HG02623 (cell line): ENCODE data around the gene MEGF11.

ENCODE experiments used
- ATAC-seq: cut with Tn5 transposase; IDR thresholded peaks from one replicate; pipeline ENCODE4 v1.9.1; 2021; ENCODE audit warnings: moderate library complexity; ENCODE audit not compliant: unreplicated experiment

The MEGF11 gene

GRCh38 chr15:66148187-66148586 is 105.4 kb downstream of the MEGF11 start:
- no peak for ATAC-seq

GRCh38 chr15:66147440-66147839 is 106.1 kb downstream of the MEGF11 start:
- ATAC-seq, result no peak

- no peak for ATAC-seq
Measured at GRCh38 chr15:66145726-66146182, 107.8 kb downstream of the MEGF11 start.

GRCh38 chr15:66144978-66145725 is 108.4 kb downstream of the MEGF11 start:
- ATAC-seq, result no peak

- ATAC-seq, result no peak
Measured at GRCh38 chr15:66142285-66142684, 111.3 kb downstream of the MEGF11 start.

GRCh38 chr15:66139591-66140207 is 113.9 kb downstream of the MEGF11 start:
- ATAC-seq, result no peak

GRCh38 chr15:66138892-66139590 is 114.5 kb downstream of the MEGF11 start:
- no peak for ATAC-seq

GRCh38 chr15:66138096-66138783 is 115.3 kb downstream of the MEGF11 start:
- no peak for ATAC-seq

GRCh38 chr15:66136948-66137347 is 116.6 kb downstream of the MEGF11 start:
- ATAC-seq, result no peak

GRCh38 chr15:66135664-66136063 is 117.9 kb downstream of the MEGF11 start:
- no peak for ATAC-seq

GRCh38 chr15:66134284-66134683 is 119.3 kb downstream of the MEGF11 start:
- ATAC-seq, result no peak

GRCh38 chr15:66133247-66133885 is 120.2 kb downstream of the MEGF11 start:
- ATAC-seq, result no peak

- no peak for ATAC-seq
Measured at GRCh38 chr15:66132251-66132816, 121.2 kb downstream of the MEGF11 start.

GRCh38 chr15:66131831-66132230 is 121.7 kb downstream of the MEGF11 start:
- ATAC-seq, result no peak

- ATAC-seq, result no peak
Measured at GRCh38 chr15:66131200-66131599, 122.3 kb downstream of the MEGF11 start.

GRCh38 chr15:66130496-66131034 is 123.0 kb downstream of the MEGF11 start:
- no peak for ATAC-seq

- no peak for ATAC-seq
Measured at GRCh38 chr15:66129586-66129985, 124.0 kb downstream of the MEGF11 start.

GRCh38 chr15:66128116-66128680 is 125.4 kb downstream of the MEGF11 start:
- no peak for ATAC-seq

GRCh38 chr15:66126456-66126855 is 127.1 kb downstream of the MEGF11 start:
- ATAC-seq, result no peak

GRCh38 chr15:66126031-66126441 is 127.5 kb downstream of the MEGF11 start:
- ATAC-seq, result no peak
